IPS DF 4.7 (cell line): ENCODE data around the gene PICALM.
"Not testable (repeated sequence)": the region's sequence is repeated elsewhere in the genome, so short reads cannot be mapped to it uniquely, and the experiment has no call there.

Experiments used
- DNase-seq: peaks from one replicate; pipeline ENCODE4 v3.0.0-alpha.2; 2013; ENCODE audit warnings: low spot score; ENCODE audit errors: extremely low read depth

Gene PICALM

GRCh38 chr11:85939099-85940015 lies 129.5 kb downstream of the PICALM start:
- no peak for DNase-seq

GRCh38 chr11:85937835-85938234 lies 131.0 kb downstream of the PICALM start:
- DNase-seq = no peak

DNA sequence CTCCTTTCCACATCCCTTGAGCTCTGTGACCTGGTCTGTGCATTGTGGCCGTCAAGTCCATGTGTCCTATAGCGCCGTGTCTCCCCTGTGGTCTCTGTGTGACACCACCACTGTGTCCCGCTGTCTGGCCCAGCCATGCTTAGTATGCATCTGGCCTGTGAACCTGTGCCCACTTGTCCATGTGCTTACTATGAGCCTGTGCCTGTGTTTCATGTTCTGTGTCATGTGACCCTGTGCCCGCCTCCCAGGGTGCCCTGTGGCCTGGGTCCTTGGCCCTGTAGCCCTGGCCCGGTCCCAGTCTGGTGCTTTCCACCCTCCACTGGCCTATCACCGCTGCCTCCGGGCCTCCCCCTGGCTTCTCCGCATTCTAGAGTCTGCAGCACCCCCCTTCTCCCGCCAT lies 133.1 kb downstream of the PICALM start:
- DNase-seq = no peak

- DNase-seq = no peak
These were observed 134.2 kb downstream of the PICALM start for GRCh38 chr11:85934596-85935169.

DNA sequence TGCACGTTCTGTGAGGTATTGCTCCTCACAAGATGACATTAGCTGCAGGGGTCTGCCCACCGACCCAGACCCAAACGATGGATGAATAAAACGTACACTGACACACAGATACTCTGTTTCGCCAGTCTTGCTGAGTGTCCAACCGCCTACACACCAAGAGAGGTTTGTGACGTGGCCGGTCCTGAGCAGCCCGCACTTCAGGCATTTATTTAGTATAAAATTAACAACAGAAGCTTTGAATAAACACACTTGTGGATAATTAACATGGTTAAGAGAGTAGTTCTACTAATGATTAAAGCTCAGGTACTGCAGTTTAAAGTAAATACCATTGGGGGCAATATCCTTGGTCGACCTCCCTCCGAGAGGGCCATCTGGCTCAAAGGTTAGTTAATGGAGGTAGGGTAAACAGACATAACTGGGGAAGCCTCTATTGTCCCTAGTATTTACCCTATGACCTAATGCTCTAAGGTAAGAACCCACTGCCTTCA lies 138.0 kb downstream of the PICALM start:
- no peak for DNase-seq

GRCh38 chr11:85926653-85927214 lies 142.2 kb downstream of the PICALM start:
- DNase-seq = not testable (repeated sequence)

GRCh38 chr11:85923455-85923854 lies 145.4 kb downstream of the PICALM start:
- no peak for DNase-seq

GRCh38 chr11:85922367-85922766 lies 146.5 kb downstream of the PICALM start:
- DNase-seq = no peak

- no peak for DNase-seq
These were observed 149.7 kb downstream of the PICALM start for GRCh38 chr11:85918910-85919794.

DNA sequence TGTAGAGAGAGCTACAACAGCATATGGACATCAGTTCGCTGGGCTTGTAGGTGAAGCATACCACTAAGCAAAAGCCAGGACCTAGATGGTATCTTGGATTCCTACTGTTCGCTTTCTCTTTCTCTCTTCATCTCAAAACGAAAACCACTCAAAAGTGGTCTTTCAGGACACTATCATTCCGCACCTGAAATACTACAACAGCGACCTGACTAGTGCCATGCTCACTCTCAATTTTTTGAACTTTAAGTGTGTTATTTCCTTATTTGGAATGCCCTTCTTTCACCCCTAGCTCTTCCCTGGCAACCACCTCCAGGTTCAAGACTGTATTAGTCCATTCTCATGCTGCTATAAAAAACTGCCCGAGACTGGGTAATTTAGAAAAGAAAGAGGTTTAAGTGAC lies 154.5 kb downstream of the PICALM start:
- no peak for DNase-seq

DNA sequence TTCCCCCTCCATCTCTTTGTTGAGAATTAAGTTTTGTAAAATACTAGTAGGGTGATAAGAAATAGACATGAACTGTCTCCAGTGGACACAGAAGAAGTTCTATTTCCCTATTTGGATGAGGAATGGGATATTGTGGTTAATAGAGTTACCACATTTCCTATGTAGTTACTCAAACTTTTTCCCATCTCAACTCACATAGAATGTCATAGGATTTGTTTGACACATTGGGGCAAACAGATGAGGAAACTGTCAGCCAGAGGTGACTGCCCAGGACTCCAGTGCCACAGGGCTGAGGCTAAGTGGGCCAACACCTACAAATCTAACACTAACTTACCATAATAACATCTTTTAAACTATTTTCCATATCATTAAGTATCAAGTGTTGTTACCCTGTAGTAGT lies 155.4 kb downstream of the PICALM start:
- no peak for DNase-seq

GRCh38 chr11:85912414-85912813 lies 156.5 kb downstream of the PICALM start:
- no peak for DNase-seq
